Adrenal gland (tissue), 19 donors: Measurements from ENCODE around the gene ZNF155. TPM values are rescaled to one million over a fixed set of nuclear protein-coding genes. Genes with fewer than 3 reads are reported as not detected.
A peak's percentile ranks its signal among the peaks of the same experiment; 100 is the strongest.

Source experiments
- DNase-seq, 7 donors: peaks; one replicate each; pipeline ENCODE4 v3.0.0-alpha.2; 2019 to 2020
- H3K27ac ChIP-seq, 5 donors: fragments of 200-600 bp; sonication (generic) in 4 of 5; 1 replicate in 3 of 5; 2 replicates in 2 of 5; pipeline versions ENCODE4 v1.5.1 to v1.8.0; 2016 to 2020; ENCODE audit warnings: mild to moderate bottlenecking in 1 of 5
- H3K27me3 ChIP-seq: fragments of 200-600 bp; 2 replicates; pipeline ENCODE4 v1.8.0; 2021
- H3K36me3 ChIP-seq, 2 donors: fragments of 200-600 bp; replicated peaks in 1 of 2; 1 replicate in 1 of 2; 2 replicates in 1 of 2; pipeline versions ENCODE4 v1.5.1 to v1.8.0; 2018 to 2022
- H3K4me1 ChIP-seq, 2 donors: fragments of 200-600 bp; replicated peaks in 1 of 2; 1 replicate in 1 of 2; 2 replicates in 1 of 2; pipeline versions ENCODE4 v1.5.1 to v1.8.0; 2018 to 2021
- H3K4me3 ChIP-seq, 4 donors: fragments of 200-600 bp; sonication (generic) in 3 of 4; one replicate each; pipeline ENCODE4 v1.5.1; 2016 to 2018
- H3K9me3 ChIP-seq, 3 donors: fragments of 200-600 bp; sonication (generic) in 1 of 3; replicated peaks in 1 of 3; 1 replicate in 2 of 3; 2 replicates in 1 of 3; pipeline versions ENCODE4 v1.5.1 to v1.8.0; 2016 to 2021
- CTCF ChIP-seq, 6 experiments: fragments of 450-650 bp in 4 of 6; fragments of 200-600 bp in 2 of 6; sonication (generic) in 1 of 6; IDR thresholded peaks; 1 replicate in 5 of 6; 2 replicates in 1 of 6; pipeline versions ENCODE4 v1.5.1 to v1.8.0; 2016 to 2021; ENCODE audit warnings: antibody characterized with exemption in 6 of 6, mild to moderate bottlenecking in 2 of 6, moderate library complexity in 1 of 6
- POLR2A ChIP-seq, 2 donors: fragments of 450-650 bp; IDR thresholded peaks; one replicate each; pipeline ENCODE4 v1.6.1; 2017; ENCODE audit warnings: antibody characterized with exemption in 2 of 2, mild to moderate bottlenecking in 2 of 2, moderate library complexity in 1 of 2
- WGBS, 4 donors: extraction: QIAGEN DNeasy Blood & Tissue Kit in 2 of 4; methylation state at CpG; one replicate each; pipeline versions ENCODE4 v1.1.5 to v1.1.7; 2013 to 2017; 5-methylcytosine and 5-hydroxymethylcytosine counted together
- intact Hi-C, 2 donors: fragments of 100-400 bp; cut with DNase I; formaldehyde crosslinking; loops; one replicate each; pipeline versions ENCODE4 v1.14.1 to v1.15.0; 2022 to 2023
- long read RNA-seq, 10 donors: library from polyadenylated mRNA in 3 of 10; unstranded in 2 of 10; stranded (forward) in 1 of 10; transcript quantifications; one replicate each; pipeline ENCODE4 v2.0.0 and lab custom pipeline, GENCODE V29; 2021 to 2026
- polyA plus RNA-seq, 3 donors: library from polyadenylated mRNA; stranded (reverse); fragments of 200-250 nt in 2 of 3; fragments of 350-450 nt in 1 of 3; fragmentation: Illumina TruSeq in 1 of 3; extraction: RNeasy Lipid Tissue Mini Kit (QIAGEN cat#74804) in 1 of 3; gene quantifications; one replicate each; pipeline ENCODE4 v1.2.3, GENCODE V29; 2013 to 2014
- total RNA-seq, 9 donors: library from RNA; depleted of rRNA in 4 of 9; stranded (reverse); fragments of >200 nt in 4 of 9; fragments of 120-200 nt in 1 of 9; fragmentation: NEBNext Ultra II Directional in 1 of 9; extraction: Animal tissue kit (Norgen Biotek cat#: 25700) in 1 of 9; gene quantifications; one replicate each; pipeline versions ENCODE4 v1.1.0 to v1.2.4, GENCODE V29; 2013 to 2023
- donor health status: healthy with polysubstance abuse.
- donor health status: Bipolar disorder and iron deficiency.
- donor health status: DM: yes; HTN: yes; CAD: no.
- donor health status: DM: no; HTN: no; CAD: no.
- donor health status: DM: no; HTN: no; CAD: no.
- donor health status: DM: yes; HTN: yes; CAD: no.

ZNF155 gene
- total RNA-seq (10 to 100 TPM in 4 of 9 donors, 1 to 10 TPM in 5; 2.6 to 18.8 (median 9.9) TPM), polyA plus RNA-seq (10 to 100 TPM; 10.9 to 13.0 (median 12.0) TPM)
- long read RNA-seq, donor 1, partial matches to known transcripts = 0 of 1 reads
- long read RNA-seq, donor 1, other reads (novel, unspliced or antisense) = 0 of 1 reads
- long read RNA-seq, donor 2 = 0 reads
- long read RNA-seq, donor 3, partial matches to known transcripts = 0 of 2 reads
- long read RNA-seq, donor 3, other reads (novel, unspliced or antisense) = 0 of 2 reads
- long read RNA-seq, donor 4, partial matches to known transcripts = 0 of 7 reads
- long read RNA-seq, donor 4, other reads (novel, unspliced or antisense) = 6 of 7 reads
- long read RNA-seq, donor 5, partial matches to known transcripts = 2 of 11 reads
- long read RNA-seq, donor 5, other reads (novel, unspliced or antisense) = 8 of 11 reads
- long read RNA-seq, donor 6, partial matches to known transcripts = 0 of 1 reads
- long read RNA-seq, donor 6, other reads (novel, unspliced or antisense) = 0 of 1 reads
- long read RNA-seq, donor 7 = 0 reads
- long read RNA-seq, donor 8 = 0 reads
- long read RNA-seq, donor 9, partial matches to known transcripts = 0 of 1 reads
- long read RNA-seq, donor 9, other reads (novel, unspliced or antisense) = 0 of 1 reads
- long read RNA-seq, donor 10 = 0 reads

GRCh38 chr19:43983912-43984686 lies at the start of gene ZNF155:
TSS of gene ZNF155 (plus strand) at chr19:43984188. CDS start at chr19:43988544, 4,356 bp downstream.
- Histone ChIP-seq H3K36me3 (peaks cover 0 to 3% of the 10 kb centered on the region in 2 donors), H3K4me3 (peak within 1 kb of the TSS in 3 of 4 donors; percentile 41 to 93 (median 65)), H3K27me3 (no peaks in the 10 kb centered on the region), H3K27ac (peak within 1 kb of the TSS in 3 of 5 donors; percentile 46 to 84 (median 62)), H3K9me3 (peaks cover 0 to 2% (median 0%) of the 10 kb centered on the region in 3 donors), H3K4me1 (peaks cover 0 to 11% of the 10 kb centered on the region in 2 donors)
- peak; percentile 92 to 98 (median 95) for DNase-seq
- intact Hi-C loops = no loop called here
- 1 to 2% (median 1%) methylated on average over 22 to 40 of the region's 40 CpGs for WGBS, 4 donors
- TF ChIP-seq POLR2A (IDR thresholded peaks at IDR 0.05) (peak in 1 of 2 donors; percentile 37), CTCF (IDR thresholded peaks at IDR 0.05) (no peak)

- Histone ChIP-seq H3K36me3 (peaks cover 0 to 24% of the 10 kb centered on the region in 2 donors), H3K4me3 (peak within 1 kb of the TSS; percentile 2 to 77 (median 64)), H3K27ac (peak within 1 kb of the TSS; percentile 52 to 92 (median 86)), H3K27me3 (no peaks in the 10 kb centered on the region), H3K9me3 (no peaks in the 10 kb centered on the region), H3K4me1 (peaks cover 0 to 17% of the 10 kb centered on the region in 2 donors)
- DNase-seq = peak; percentile 88 to 94 (median 91)
- TF ChIP-seq POLR2A (IDR thresholded peaks at IDR 0.05) (peak; percentile 14 to 74), CTCF (IDR thresholded peaks at IDR 0.05) (no peak)
- intact Hi-C loops = no loop called here
- 0 to 1% (median 0%) methylated on average over 12 to 42 of the region's 42 CpGs for WGBS, 4 donors
Observed at GRCh38 chr19:43934985-43935708, 48.8 kb upstream of the ZNF155 start, which contains the start of gene ZNF45. TSS of gene ZNF45 (minus strand) at chr19:43935282. CDS start at chr19:43922185, 13,097 bp downstream.

GRCh38 chr19:43936188-43936587 lies 47.8 kb upstream of the ZNF155 start:
- Histone ChIP-seq H3K27ac (no peak overlapping the region), H3K27me3 (no peaks in the 10 kb centered on the region), H3K4me3 (no peak overlapping the region), H3K4me1 (peaks cover 0 to 17% of the 10 kb centered on the region in 2 donors), H3K9me3 (no peaks in the 10 kb centered on the region), H3K36me3 (peaks cover 0 to 14% of the 10 kb centered on the region in 2 donors)
- 71 to 84% (median 80%) methylated on average over 5 of the region's 5 CpGs for WGBS, 4 donors
- TF ChIP-seq POLR2A (IDR thresholded peaks at IDR 0.05) = no peak
- no peak for TF ChIP-seq CTCF (IDR thresholded peaks at IDR 0.05)
- intact Hi-C loops = no loop called here
- DNase-seq = no peak
